H54 (cell line): ENCODE measurements around the gene SLC23A3.

Source experiments
- DNase-seq: peaks from one replicate; pipeline ENCODE4 v3.0.0; 2011; ENCODE audit warnings: low spot score, mixed read lengths; ENCODE audit not compliant: insufficient read length
- FAIRE-seq: peaks from 3 replicates; lab custom pipeline; 2011; peaks lifted over from hg19 to GRCh38; lab: Jason Lieb, UNC
- POLR2A ChIP-seq: IDR thresholded peaks from 2 replicates; pipeline ENCODE4 v1.6.1; 2011; ENCODE audit warnings: low read depth, mild to moderate bottlenecking, low read length

Gene SLC23A3

DNA sequence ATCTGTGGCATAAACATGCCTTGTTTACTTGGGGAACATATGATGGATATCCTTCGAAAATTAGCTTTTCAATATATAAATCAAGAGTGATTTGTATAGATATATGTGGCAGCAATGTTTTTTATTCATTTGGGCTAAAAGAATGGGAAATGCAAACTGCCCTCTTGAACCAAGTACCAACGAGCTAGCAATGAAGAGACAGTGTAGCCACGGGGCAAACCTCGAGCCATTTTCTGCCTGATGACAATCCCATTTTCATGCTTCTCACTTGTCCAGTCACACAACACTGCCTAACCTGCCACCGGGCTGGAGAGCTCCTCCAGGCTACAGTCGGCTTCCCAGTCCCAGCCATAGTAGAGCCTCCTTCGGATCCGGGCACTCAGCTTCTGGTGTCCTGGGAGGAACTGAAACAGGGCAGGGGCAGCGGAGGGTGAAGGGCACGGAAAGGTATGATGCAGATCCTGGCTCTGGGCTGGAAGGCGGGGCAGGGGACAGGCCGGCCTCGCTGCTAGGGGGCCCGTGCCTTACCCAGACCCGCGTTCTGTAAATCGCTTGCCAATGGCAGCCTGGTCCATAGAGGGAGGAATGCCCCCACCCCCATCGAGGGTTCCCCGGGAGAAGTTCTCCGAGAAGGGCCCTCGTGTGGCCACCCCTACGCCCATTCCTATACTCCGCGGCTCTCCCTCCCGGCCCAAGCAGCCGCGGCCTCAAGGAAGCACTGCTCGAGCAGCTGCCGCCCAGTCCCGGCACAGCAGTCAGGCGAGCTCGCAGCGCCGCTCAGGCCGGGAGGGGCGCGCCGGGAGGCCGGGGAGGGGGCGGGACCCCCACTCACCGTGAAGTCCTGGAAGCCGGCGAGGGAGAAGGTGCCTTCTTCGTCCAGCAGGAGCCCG lies 6.3 kb upstream of the SLC23A3 start:
- FAIRE-seq: no peak
- 0 out of 2 replicates have a peak, but pooled peaks have one; percentile 9 for TF ChIP-seq POLR2A
- DNase-seq: peak; percentile 35

DNA sequence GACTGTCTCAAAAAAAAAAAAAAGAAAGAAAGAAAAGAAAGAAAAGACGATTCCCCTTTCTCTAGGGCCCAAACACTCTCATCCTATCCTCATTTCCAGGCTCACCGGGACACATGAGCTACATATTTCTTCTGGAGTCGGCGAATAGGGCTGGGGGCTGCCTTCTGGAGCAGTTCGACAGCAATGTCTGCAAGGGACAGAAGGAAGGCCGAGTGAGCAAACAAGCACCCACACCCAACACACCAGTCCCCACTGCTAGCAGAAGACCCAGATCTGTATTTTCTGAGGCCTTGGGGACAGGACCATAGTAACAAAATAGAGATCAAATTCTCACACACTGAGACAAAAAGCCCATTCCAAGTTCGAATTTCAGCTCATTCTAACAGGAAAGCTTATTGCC lies 5.7 kb upstream of the SLC23A3 start:
- FAIRE-seq: no peak
- no peak for TF ChIP-seq POLR2A

DNA sequence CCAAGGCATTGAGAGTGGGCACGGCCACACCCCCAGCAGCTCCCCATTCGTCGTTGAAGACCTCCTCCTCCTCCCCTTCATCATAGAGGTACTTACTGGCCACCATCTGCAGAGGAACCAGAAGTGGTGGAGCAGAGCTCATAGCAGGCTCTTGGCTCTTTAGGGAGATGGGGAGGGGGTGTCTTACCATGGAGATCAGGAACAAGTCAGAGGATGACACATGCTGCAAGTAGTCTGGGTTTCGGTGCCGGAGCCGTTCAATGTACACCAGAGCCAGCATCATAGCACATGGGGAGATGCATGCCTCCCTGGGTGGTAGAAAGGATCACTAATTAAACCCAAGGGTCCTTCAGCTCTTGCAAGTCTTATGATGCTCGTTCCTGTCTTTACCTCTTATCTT lies 5.0 kb upstream of the SLC23A3 start:
- TF ChIP-seq POLR2A: no peak
- FAIRE-seq (no peak), DNase-seq (no peak)

More for the DNA sequence above, 5.7 kb upstream of the SLC23A3 start:
- no peak for DNase-seq

DNA sequence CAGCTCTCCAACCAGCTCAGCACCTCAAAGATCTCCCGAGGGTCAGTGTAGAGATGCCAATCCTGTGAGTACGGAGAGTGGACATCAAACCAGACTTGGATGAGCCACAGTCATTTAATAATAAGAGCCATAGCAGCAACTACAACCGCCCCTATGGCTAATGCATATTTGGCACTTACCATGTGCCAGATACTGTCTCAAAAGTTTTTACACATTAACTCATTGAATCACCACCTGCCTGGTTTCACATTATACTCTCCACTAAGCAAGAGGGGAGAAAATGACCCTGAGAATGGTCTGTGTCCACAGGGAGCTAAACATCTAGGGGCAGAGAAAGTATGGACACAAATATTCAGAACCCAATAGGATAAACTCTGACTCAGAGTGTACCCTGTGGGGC lies 4.3 kb upstream of the SLC23A3 start:
- no peak for TF ChIP-seq POLR2A
- DNase-seq: no peak
- FAIRE-seq: no peak

DNA sequence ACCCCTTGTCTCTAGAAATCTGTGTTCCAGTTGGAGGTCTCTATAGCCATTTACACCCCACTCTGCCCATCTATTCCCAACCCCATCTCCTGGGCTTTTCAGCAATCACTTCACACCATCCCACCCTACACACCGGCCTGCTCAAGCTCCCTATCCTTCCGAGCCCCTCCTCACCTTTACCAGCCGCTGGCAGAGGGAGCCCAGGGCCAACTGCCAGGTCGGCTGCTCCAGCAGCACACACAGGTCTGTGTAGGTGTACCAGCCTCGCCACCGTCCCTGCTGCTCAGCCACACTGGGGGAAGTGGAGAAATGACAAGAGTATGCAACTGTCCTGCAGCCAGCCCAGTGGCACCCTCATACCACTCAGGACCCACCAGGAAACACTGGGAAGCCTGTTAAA lies 3.3 kb upstream of the SLC23A3 start:
- TF ChIP-seq POLR2A: no peak
- DNase-seq (no peak), FAIRE-seq (no peak)

DNA sequence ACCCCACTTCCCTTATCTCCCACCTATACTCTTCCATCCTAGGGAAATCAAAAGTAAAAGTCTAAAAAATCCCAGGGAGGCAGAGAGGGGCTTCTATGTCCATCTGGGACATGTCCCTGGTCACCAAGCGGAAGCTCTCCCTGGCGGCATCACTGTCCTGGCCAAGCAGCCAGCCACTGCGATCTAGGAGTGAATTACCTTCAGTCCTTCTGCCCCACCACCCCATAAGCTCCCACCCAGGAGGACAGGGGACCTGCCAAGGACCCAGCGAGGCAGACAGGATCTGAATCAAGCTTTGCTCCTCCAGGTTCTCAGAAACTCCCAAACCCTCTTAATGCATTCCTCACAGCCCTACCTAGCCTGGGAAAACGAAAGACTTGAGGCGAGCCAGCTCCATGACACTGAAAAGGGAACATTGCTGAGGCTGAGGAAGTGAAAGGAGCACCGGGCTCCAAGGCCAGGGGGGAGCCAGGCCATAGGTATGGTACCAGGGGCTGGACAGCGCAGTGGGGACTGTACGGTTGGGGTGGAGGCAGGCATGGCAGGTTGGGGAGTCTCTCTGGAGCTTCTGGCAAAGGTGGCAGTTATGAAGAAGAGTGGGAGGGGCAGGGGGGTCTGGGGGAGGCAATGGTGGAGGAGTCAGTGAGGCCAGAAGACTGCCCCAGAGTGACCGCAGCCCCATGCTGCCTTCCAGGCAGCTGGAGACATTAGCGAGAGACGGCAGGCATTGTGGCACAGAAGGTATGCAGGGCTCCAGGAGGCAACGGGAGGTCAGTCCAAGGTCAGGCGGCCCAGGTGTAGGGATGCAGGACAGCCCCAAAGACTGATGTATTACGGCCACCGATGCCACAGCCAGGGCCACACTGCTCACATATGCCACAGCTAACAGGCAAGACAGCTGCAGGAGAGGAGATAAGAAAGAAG lies 2.7 kb upstream of the SLC23A3 start:
- no peak for TF ChIP-seq POLR2A
- FAIRE-seq (no peak), DNase-seq (no peak)

DNA sequence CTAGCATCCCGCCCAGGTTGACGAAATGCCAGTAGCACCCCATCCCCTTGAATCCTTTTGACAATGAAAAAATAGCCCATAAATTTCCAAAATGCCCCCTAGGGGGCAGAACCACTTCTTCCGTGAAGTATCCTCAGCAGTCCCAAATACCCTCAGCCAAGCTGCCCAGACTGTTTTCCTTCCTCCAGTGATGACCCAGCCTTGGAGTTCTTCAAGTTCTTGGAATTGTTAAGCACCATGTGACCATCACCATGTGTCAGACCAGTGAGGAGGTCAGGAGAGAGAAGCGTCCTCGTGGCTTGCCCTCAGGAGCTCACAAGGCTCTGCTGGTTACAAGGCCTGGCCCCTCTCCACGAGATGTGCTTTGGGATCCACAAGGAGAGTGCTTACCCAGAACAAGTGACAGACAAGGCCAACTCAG lies 1.4 kb upstream of the SLC23A3 start:
- FAIRE-seq (no peak), DNase-seq (peak; percentile 58)
- no peak for TF ChIP-seq POLR2A

DNA sequence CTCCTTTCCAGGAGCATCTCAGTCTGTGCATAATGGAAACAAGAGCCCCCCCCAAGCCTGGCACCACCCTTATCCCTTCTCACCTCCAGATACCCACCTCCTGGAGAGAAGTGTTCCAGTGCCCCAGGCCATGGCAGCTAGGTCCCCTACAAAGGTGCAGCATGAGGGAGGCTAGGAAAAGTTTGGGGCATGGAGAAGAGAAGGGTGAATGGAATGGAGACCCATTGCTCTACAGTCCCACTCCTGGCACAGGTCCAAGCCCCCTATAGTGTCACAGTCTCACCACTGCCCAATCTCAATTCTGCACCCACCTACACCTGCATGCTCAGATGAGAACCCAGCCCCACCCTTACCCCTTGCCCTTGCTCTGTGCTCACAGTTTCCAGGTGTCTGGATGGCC lies 897 bp downstream of the SLC23A3 start:
- FAIRE-seq (no peak), DNase-seq (no peak)
- no peak for TF ChIP-seq POLR2A

DNA sequence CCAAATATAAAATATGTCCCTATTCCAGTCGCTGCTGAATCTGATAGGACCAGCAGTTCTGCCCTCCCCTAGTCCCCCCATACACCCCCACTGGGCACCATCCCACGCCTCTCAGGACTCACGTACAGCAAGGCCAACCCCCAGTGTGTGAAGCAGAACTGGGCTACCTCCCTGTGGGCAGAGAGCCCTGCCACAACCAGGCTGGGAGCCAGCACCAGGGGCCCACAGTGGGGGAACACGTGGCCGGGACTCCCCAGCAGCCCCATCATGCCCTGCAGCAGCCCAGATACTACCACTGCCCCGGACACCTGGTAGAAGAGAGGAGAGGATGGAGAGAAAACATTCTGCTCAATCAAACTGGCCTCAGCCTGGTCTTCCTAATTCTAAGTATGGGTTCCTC lies 1.3 kb downstream of the SLC23A3 start:
- no peak for FAIRE-seq
- DNase-seq: no peak
- TF ChIP-seq POLR2A: no peak

DNA sequence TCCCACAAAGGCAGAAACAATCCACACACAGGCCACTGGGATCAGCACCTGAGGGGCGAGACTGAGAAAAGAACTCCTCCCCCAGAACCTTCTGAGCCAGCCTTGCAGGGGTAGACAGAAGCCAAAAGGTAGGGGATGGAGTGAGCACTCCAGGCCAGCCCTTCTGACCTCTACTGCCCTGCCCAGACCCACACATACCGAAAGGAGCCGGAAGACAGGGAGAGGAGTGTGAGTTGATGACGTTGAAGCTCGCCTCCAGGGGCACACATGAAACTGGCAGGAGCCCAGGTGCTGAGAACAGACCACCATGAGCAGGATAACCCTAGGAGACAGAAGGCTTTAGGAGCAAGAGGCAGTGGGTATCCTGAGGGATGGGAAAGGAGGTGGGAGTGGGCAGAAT lies 1.8 kb downstream of the SLC23A3 start:
- DNase-seq: no peak
- FAIRE-seq: no peak
- no peak for TF ChIP-seq POLR2A

DNA sequence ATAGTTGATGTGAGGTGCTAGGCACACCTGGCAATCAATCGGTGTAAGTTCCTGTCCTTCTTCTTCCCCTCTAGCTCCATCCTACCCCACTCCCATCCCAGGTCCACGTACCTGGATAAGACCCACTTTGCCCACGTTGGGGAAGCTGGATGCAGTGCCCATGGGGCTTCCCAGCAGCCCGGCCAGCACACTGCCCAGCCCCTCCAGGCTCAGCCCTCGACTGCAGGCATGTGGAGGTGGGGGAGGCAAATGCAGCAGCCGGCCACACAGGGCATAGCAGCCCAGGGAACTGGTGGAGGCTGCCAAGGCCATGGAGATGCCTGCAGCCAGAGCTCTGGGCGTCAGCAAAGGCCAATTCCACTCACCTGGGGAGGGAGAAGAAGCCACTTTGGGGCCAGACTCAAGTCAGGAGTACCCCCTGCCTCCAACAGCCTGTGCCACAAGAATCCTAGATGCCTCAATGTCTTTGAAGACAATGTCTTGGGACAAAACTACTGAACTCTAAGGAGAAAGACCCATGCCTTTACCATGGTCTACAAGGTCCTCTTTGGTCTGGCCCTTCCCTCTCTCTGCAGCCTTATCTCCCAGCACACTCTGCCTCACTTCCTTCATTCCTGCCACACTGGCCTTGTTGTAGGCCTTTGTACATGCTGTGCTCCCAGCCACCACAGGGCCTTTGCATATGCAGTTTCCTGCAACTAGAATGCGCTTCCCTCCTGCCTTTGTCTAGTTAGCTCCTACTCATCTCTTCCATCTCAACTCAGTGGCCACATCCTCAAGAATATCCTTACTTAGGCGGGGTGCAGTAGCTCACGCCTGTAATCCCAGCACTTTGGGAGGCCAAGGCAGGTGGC lies 4.5 kb downstream of the SLC23A3 start:
- DNase-seq: no peak
- TF ChIP-seq POLR2A: no peak
- no peak for FAIRE-seq

DNA sequence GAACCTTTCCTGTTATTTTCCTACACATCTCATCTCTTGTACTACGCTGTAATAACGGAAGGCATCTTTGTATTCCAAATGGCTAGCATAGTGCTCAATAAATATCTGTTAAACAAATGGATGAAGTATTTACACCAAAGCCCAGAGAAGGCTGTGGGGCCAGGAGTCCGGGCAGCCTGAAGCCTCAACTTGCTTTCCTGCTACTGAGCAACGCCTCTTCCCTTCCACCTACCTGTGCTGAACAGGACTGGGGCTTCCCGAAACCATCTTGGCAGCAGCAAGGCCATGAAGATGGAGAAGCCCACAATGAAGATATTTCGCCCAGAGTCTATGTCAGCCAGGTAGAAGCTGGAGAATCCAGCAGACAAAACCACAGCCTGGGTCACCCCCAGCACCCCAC lies 6.7 kb downstream of the SLC23A3 start:
- DNase-seq (no peak), FAIRE-seq (no peak)
- TF ChIP-seq POLR2A: no peak

DNA sequence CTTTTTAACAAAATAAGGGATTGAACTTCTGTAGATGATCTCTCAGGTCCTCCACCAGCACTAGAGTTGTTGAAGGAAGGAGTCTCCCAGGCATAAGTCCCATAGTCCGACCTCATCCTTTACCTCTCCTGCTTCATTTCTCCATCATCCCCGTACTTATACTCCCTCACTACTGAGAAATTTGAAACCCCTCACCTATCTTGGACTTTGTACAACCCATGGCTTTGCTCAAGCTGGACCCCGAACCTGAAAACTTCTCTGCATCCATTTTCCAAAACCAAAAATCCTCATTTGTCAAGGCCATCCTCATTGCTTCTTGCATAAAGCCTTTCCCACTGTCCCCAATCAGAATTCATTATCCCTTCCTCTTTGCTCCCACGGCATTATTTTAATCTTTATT lies 8.7 kb downstream of the SLC23A3 start:
- TF ChIP-seq POLR2A: no peak
- no peak for DNase-seq
- FAIRE-seq: no peak
